SK-N-SH treated with all-trans-retinoic acid at 6 μM for 48 hours (cell line): ENCODE results near the gene SPECC1.

ENCODE experiments used
- ARNTL ChIP-seq: fragments of 450-650 bp; formaldehyde crosslinking; IDR thresholded peaks from 2 replicates; pipeline ENCODE4 v1.5.0; 2020; ENCODE audit warnings: low read depth, mild to moderate bottlenecking, moderate library complexity, borderline replicate concordance
- ESRRG ChIP-seq: fragments of 250-450 bp; sonication (Bioruptor Pico); IDR thresholded peaks from 2 replicates; pipeline ENCODE4 v1.6.1; 2021; ENCODE audit warnings: mild to moderate bottlenecking
- RARB ChIP-seq: fragments of 250-450 bp; sonication (Bioruptor Pico); IDR thresholded peaks from 2 replicates; pipeline ENCODE4 v1.8.0; 2021; ENCODE audit warnings: mild to moderate bottlenecking, moderate library complexity
- SNAI2 ChIP-seq: fragments of 250-450 bp; sonication (Bioruptor Pico); IDR thresholded peaks from 2 replicates; pipeline ENCODE4 v1.5.0; 2020; ENCODE audit warnings: mild to moderate bottlenecking, moderate library complexity
- TCF4 ChIP-seq: fragments of 250-450 bp; sonication (Bioruptor Pico); IDR thresholded peaks from 2 replicates; pipeline ENCODE4 v1.8.0; 2021; ENCODE audit warnings: mild to moderate bottlenecking, moderate library complexity, borderline replicate concordance
- TOX ChIP-seq: fragments of 250-450 bp; sonication (Bioruptor Pico); IDR thresholded peaks from 2 replicates; pipeline ENCODE4 v1.8.0; 2021; ENCODE audit warnings: mild to moderate bottlenecking, moderate library complexity, borderline replicate concordance
- ZFP3 ChIP-seq: fragments of 250-450 bp; sonication (Bioruptor Pico); IDR thresholded peaks from 2 replicates; pipeline ENCODE4 v1.5.0; 2020; ENCODE audit warnings: mild to moderate bottlenecking, moderate library complexity
- ZFP30 ChIP-seq: fragments of 450-650 bp; formaldehyde crosslinking; IDR thresholded peaks from 2 replicates; pipeline ENCODE4 v1.5.0; 2022; ENCODE audit warnings: mild to moderate bottlenecking, moderate library complexity
- ZNF8 ChIP-seq: fragments of 450-650 bp; formaldehyde crosslinking; IDR thresholded peaks from 2 replicates; pipeline ENCODE4 v1.5.0; 2020; ENCODE audit warnings: mild to moderate bottlenecking, moderate library complexity
- TF ChIP-seq, protein P1 (sequence below): fragments of 250-450 bp; sonication (Bioruptor Pico); IDR thresholded peaks from 2 replicates; pipeline ENCODE4 v1.5.1; 2020; ENCODE audit warnings: low read depth, mild to moderate bottlenecking, moderate library complexity
- TF ChIP-seq, protein P2 (sequence below): fragments of 250-450 bp; sonication (Bioruptor Pico); IDR thresholded peaks from 2 replicates; pipeline ENCODE4 v1.8.0; 2021; ENCODE audit warnings: low read depth, mild to moderate bottlenecking, moderate library complexity, borderline replicate concordance
- TF ChIP-seq, protein P3 (sequence below): fragments of 250-450 bp; sonication (Bioruptor Pico); IDR thresholded peaks from 2 replicates; pipeline ENCODE4 v1.5.0; 2020; ENCODE audit warnings: mild to moderate bottlenecking, moderate library complexity

DNA sequence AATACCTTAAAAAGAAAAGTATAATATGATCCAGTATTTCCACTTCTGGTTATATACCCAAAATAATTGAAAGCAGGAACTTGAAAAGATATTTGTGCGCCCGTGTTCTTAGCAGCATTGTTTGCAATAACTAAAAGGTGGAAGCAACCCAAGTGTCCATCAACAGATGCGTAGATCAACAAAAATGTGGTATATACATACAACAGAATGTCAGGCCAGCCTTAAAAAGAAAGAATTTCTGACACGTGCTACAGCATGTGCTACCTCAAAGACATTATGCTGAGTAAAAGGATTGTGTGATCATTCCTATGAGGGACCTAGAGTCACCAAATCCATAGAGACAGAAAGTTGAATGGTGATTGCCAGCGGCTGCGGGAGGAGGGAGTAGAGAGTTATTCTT, 133.1 kb downstream of the SPECC1 start:
- TF ChIP-seq ESRRG (CRISPR knock-in tag): no peak
- no peak for TF ChIP-seq SNAI2 (CRISPR knock-in tag)
- TF ChIP-seq ZFP30 (CRISPR knock-in tag): no peak
- no peak for TF ChIP-seq ZFP3
- TF ChIP-seq, protein P1, sequence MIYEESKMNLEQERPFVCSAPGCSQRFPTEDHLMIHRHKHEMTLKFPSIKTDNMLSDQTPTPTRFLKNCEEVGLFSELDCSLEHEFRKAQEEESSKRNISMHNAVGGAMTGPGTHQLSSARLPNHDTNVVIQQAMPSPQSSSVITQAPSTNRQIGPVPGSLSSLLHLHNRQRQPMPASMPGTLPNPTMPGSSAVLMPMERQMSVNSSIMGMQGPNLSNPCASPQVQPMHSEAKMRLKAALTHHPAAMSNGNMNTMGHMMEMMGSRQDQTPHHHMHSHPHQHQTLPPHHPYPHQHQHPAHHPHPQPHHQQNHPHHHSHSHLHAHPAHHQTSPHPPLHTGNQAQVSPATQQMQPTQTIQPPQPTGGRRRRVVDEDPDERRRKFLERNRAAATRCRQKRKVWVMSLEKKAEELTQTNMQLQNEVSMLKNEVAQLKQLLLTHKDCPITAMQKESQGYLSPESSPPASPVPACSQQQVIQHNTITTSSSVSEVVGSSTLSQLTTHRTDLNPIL (CRISPR knock-in tag): no peak
- TF ChIP-seq TCF4: no peak
- TF ChIP-seq, protein P2, sequence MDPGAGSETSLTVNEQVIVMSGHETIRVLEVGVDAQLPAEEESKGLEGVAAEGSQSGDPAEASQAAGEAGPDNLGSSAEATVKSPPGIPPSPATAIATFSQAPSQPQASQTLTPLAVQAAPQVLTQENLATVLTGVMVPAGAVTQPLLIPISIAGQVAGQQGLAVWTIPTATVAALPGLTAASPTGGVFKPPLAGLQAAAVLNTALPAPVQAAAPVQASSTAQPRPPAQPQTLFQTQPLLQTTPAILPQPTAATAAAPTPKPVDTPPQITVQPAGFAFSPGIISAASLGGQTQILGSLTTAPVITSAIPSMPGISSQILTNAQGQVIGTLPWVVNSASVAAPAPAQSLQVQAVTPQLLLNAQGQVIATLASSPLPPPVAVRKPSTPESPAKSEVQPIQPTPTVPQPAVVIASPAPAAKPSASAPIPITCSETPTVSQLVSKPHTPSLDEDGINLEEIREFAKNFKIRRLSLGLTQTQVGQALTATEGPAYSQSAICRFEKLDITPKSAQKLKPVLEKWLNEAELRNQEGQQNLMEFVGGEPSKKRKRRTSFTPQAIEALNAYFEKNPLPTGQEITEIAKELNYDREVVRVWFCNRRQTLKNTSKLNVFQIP: no peak
- TF ChIP-seq ARNTL (CRISPR knock-in tag): no peak
- TF ChIP-seq TOX (CRISPR knock-in tag): no peak
- TF ChIP-seq, protein P3, sequence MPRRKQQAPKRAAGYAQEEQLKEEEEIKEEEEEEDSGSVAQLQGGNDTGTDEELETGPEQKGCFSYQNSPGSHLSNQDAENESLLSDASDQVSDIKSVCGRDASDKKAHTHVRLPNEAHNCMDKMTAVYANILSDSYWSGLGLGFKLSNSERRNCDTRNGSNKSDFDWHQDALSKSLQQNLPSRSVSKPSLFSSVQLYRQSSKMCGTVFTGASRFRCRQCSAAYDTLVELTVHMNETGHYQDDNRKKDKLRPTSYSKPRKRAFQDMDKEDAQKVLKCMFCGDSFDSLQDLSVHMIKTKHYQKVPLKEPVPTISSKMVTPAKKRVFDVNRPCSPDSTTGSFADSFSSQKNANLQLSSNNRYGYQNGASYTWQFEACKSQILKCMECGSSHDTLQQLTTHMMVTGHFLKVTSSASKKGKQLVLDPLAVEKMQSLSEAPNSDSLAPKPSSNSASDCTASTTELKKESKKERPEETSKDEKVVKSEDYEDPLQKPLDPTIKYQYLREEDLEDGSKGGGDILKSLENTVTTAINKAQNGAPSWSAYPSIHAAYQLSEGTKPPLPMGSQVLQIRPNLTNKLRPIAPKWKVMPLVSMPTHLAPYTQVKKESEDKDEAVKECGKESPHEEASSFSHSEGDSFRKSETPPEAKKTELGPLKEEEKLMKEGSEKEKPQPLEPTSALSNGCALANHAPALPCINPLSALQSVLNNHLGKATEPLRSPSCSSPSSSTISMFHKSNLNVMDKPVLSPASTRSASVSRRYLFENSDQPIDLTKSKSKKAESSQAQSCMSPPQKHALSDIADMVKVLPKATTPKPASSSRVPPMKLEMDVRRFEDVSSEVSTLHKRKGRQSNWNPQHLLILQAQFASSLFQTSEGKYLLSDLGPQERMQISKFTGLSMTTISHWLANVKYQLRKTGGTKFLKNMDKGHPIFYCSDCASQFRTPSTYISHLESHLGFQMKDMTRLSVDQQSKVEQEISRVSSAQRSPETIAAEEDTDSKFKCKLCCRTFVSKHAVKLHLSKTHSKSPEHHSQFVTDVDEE (CRISPR knock-in tag): no peak
- no peak for TF ChIP-seq RARB
- no peak for TF ChIP-seq ZNF8 (CRISPR knock-in tag)
